Right lobe of liver (tissue), 6 donors: ENCODE data around the gene PRR20G. TPM values are rescaled to one million over a fixed set of nuclear protein-coding genes. Genes with fewer than 3 reads are reported as not detected.

Source experiments
- ATAC-seq, 4 donors: fragments of 200-7000 bp; cut with Tn5 transposase; one replicate each; pipeline ENCODE4 v1.9.1; 2020; ENCODE audit warnings: mild to moderate bottlenecking in 4 of 4, moderate library complexity in 4 of 4
- DNase-seq, 3 donors: peaks; one replicate each; pipeline ENCODE4 v3.0.0-alpha.2; 2020
- H3K27ac ChIP-seq, 3 donors: fragments of 200-600 bp; one replicate each; pipeline ENCODE4 v1.8.0; 2022
- H3K27me3 ChIP-seq, 2 donors: fragments of 200-600 bp; one replicate each; pipeline ENCODE4 v1.8.0; 2022
- H3K36me3 ChIP-seq, 4 donors: fragments of 200-600 bp; sonication (generic) in 1 of 4; one replicate each; pipeline versions ENCODE4 v1.5.1 to v1.8.0; 2017 to 2022; ENCODE audit warnings: control low read depth in 1 of 4
- H3K4me1 ChIP-seq, 4 donors: fragments of 200-600 bp; sonication (generic) in 1 of 4; one replicate each; pipeline versions ENCODE4 v1.5.1 to v1.8.0; 2017 to 2022; ENCODE audit warnings: control low read depth in 1 of 4
- H3K4me3 ChIP-seq, 3 donors: fragments of 200-600 bp; one replicate each; pipeline ENCODE4 v1.8.0; 2022
- H3K9me3 ChIP-seq, 4 donors: fragments of 200-600 bp; sonication (generic) in 1 of 4; one replicate each; pipeline versions ENCODE4 v1.5.1 to v1.8.0; 2017 to 2022; ENCODE audit warnings: control low read depth in 1 of 4
- POLR2A ChIP-seq: fragments of 450-650 bp; IDR thresholded peaks from one replicate; pipeline ENCODE4 v1.6.1; 2017; ENCODE audit warnings: antibody characterized with exemption, mild to moderate bottlenecking
- WGBS: methylation state at CpG from one replicate; pipeline ENCODE4 v1.1.6; 2018; ENCODE audit warnings: low coverage, low lambda C conversion rate; ENCODE audit not compliant: insufficient coverage; ENCODE audit errors: missing lambda C conversion rate; 5-methylcytosine and 5-hydroxymethylcytosine counted together
- intact Hi-C, 2 donors: fragments of 100-400 bp; cut with DNase I; formaldehyde crosslinking; loops; one replicate each; pipeline versions ENCODE4 v1.11.2 to v1.14.1; 2022
- total RNA-seq, 6 experiments: library from RNA; depleted of rRNA in 2 of 6; stranded (reverse); fragments of >200 nt in 2 of 6; fragmentation: NEBNext Ultra II Directional in 3 of 6; extraction: Animal tissue kit (Norgen Biotek cat#: 25700) in 3 of 6; gene quantifications; one replicate each; pipeline versions ENCODE4 v1.1.0 to v1.2.4, GENCODE V29; 2016 to 2023
- TF ChIP-seq, protein P1 (sequence below), 4 donors: fragments of 200-600 bp in 3 of 4; fragments of 450-650 bp in 1 of 4; IDR thresholded peaks; one replicate each; pipeline versions ENCODE4 v1.5.1 to v1.8.0; 2016 to 2022; ENCODE audit warnings: antibody characterized with exemption in 4 of 4, mild to moderate bottlenecking in 2 of 4
- donor health status: DM: no; HTN: yes; CAD: no.
- donor health status: DM: no; HTN: no; CAD: no.
- donor health status: DM: no; HTN: no; CAD: no.
- donor health status: DM: no; HTN: yes; CAD: no.
- donor health status: DM: no; HTN: yes; CAD: no.

PRR20G gene
- total RNA-seq, 6 experiments from 2014 or later = not detected

- Histone ChIP-seq H3K9me3 (no peaks in the 10 kb centered on the region), H3K36me3 (no peaks in the 10 kb centered on the region), H3K4me1 (no peaks in the 10 kb centered on the region), H3K27ac (no peak overlapping the region), H3K27me3 (no peaks in the 10 kb centered on the region), H3K4me3 (no peak overlapping the region)
- WGBS = 42% methylated on average over 1 of the region's 3 CpGs
- TF ChIP-seq, protein P1, sequence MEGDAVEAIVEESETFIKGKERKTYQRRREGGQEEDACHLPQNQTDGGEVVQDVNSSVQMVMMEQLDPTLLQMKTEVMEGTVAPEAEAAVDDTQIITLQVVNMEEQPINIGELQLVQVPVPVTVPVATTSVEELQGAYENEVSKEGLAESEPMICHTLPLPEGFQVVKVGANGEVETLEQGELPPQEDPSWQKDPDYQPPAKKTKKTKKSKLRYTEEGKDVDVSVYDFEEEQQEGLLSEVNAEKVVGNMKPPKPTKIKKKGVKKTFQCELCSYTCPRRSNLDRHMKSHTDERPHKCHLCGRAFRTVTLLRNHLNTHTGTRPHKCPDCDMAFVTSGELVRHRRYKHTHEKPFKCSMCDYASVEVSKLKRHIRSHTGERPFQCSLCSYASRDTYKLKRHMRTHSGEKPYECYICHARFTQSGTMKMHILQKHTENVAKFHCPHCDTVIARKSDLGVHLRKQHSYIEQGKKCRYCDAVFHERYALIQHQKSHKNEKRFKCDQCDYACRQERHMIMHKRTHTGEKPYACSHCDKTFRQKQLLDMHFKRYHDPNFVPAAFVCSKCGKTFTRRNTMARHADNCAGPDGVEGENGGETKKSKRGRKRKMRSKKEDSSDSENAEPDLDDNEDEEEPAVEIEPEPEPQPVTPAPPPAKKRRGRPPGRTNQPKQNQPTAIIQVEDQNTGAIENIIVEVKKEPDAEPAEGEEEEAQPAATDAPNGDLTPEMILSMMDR (IDR thresholded peaks at IDR 0.05) = no peak
- no peak for TF ChIP-seq POLR2A
- no peak for ATAC-seq
- intact Hi-C loops = no loop called here
- no peak for DNase-seq
Measured at GRCh38 chr3:127275287-127275781, 12.5 kb downstream of the PRR20G start.

GRCh38 chr3:127274200-127274760 lies 13.6 kb downstream of the PRR20G start:
- TF ChIP-seq, protein P1 (IDR thresholded peaks at IDR 0.05) = no peak
- no peak for TF ChIP-seq POLR2A
- Histone ChIP-seq H3K4me1 (no peaks in the 10 kb centered on the region), H3K36me3 (no peaks in the 10 kb centered on the region), H3K4me3 (no peak overlapping the region), H3K9me3 (no peaks in the 10 kb centered on the region), H3K27me3 (no peaks in the 10 kb centered on the region), H3K27ac (no peak overlapping the region)
- intact Hi-C loops = no loop called here
- WGBS = no CpG with 5 or more reads among the region's 6 CpGs
- DNase-seq (no peak), ATAC-seq (no peak)

- Histone ChIP-seq H3K4me3 (no peak overlapping the region), H3K9me3 (no peaks in the 10 kb centered on the region), H3K27me3 (no peaks in the 10 kb centered on the region), H3K27ac (no peak overlapping the region), H3K4me1 (no peaks in the 10 kb centered on the region), H3K36me3 (no peaks in the 10 kb centered on the region)
- no peak for ATAC-seq
- intact Hi-C loops = no loop called here
- no peak for DNase-seq
- WGBS = 15% methylated on average over 2 of the region's 2 CpGs
- TF ChIP-seq, protein P1 (IDR thresholded peaks at IDR 0.05) = no peak
- TF ChIP-seq POLR2A = no peak
Measured at GRCh38 chr3:127273206-127273605, 14.6 kb downstream of the PRR20G start.

- no peaks in the 10 kb centered on the region for H3K36me3 ChIP-seq
- H3K27me3 ChIP-seq = no peaks in the 10 kb centered on the region
- no peak overlapping the region for H3K27ac ChIP-seq
- H3K4me3 ChIP-seq = no peak overlapping the region
- ATAC-seq (no peak), DNase-seq (no peak)
- no peak for TF ChIP-seq POLR2A
- TF ChIP-seq, protein P1 (IDR thresholded peaks at IDR 0.05) = no peak
- H3K4me1 ChIP-seq = no peaks in the 10 kb centered on the region
- WGBS = 42% methylated on average over 4 of the region's 10 CpGs
- no peaks in the 10 kb centered on the region for H3K9me3 ChIP-seq
- intact Hi-C loops = no loop called here
Measured at GRCh38 chr3:127266186-127266585, 21.7 kb downstream of the PRR20G start.
